ACHN (cell line): ENCODE data around the gene DVL1.
A peak's percentile ranks its signal among the peaks of the same experiment; 100 is the strongest.

Experiments used
- DNase-seq: peaks from one replicate; pipeline ENCODE4 v3.0.0-alpha.2; 2015
- in situ Hi-C: cut with HindIII; loops from 2 replicates; pipeline ENCODE4 v1.10.0; 2017; ENCODE audit warnings: low sequenced_read_pairs, low pct_ligation_motif_present, low pct_unique_long_range_greater_than_20kb

Gene DVL1

DNA sequence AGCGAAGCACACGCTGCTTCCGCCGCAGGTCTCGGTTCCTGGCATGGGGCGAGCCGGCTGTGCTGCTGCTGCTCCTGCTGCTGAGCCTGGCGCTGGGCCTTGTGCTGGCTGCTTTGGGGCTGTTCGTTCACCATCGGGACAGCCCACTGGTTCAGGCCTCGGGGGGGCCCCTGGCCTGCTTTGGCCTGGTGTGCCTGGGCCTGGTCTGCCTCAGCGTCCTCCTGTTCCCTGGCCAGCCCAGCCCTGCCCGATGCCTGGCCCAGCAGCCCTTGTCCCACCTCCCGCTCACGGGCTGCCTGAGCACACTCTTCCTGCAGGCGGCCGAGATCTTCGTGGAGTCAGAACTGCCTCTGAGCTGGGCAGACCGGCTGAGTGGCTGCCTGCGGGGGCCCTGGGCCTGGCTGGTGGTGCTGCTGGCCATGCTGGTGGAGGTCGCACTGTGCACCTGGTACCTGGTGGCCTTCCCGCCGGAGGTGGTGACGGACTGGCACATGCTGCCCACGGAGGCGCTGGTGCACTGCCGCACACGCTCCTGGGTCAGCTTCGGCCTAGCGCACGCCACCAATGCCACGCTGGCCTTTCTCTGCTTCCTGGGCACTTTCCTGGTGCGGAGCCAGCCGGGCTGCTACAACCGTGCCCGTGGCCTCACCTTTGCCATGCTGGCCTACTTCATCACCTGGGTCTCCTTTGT is 15.5 kb downstream of the DVL1 start:
- no peak for DNase-seq
- in situ Hi-C loops = no loop called here

DNA sequence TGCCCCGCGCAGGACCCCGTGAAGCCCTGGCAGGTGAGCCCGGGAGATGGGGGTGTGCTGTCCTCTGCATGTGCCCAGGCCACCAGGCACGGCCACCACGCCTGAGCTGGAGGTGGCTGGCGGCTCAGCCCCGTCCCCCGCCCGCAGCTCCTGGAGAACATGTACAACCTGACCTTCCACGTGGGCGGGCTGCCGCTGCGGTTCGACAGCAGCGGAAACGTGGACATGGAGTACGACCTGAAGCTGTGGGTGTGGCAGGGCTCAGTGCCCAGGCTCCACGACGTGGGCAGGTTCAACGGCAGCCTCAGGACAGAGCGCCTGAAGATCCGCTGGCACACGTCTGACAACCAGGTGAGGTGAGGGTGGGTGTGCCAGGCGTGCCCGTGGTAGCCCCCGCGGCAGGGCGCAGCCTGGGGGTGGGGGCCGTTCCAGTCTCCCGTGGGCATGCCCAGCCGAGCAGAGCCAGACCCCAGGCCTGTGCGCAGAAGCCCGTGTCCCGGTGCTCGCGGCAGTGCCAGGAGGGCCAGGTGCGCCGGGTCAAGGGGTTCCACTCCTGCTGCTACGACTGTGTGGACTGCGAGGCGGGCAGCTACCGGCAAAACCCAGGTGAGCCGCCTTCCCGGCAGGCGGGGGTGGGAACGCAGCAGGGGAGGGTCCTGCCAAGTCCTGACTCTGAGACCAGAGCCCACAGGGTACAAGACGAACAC is 16.3 kb downstream of the DVL1 start:
- in situ Hi-C loops = no loop called here

DNA sequence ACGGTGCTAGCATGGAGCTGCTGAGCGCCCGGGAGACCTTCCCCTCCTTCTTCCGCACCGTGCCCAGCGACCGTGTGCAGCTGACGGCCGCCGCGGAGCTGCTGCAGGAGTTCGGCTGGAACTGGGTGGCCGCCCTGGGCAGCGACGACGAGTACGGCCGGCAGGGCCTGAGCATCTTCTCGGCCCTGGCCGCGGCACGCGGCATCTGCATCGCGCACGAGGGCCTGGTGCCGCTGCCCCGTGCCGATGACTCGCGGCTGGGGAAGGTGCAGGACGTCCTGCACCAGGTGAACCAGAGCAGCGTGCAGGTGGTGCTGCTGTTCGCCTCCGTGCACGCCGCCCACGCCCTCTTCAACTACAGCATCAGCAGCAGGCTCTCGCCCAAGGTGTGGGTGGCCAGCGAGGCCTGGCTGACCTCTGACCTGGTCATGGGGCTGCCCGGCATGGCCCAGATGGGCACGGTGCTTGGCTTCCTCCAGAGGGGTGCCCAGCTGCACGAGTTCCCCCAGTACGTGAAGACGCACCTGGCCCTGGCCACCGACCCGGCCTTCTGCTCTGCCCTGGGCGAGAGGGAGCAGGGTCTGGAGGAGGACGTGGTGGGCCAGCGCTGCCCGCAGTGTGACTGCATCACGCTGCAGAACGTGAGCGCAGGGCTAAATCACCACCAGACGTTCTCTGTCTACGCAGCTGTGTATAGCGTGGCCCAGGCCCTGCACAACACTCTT is 17.0 kb downstream of the DVL1 start:
- in situ Hi-C loops = no loop called here
- DNase-seq = no peak

More for the DNA sequence above, 16.3 kb downstream of the DVL1 start:
- no peak for DNase-seq

DNA sequence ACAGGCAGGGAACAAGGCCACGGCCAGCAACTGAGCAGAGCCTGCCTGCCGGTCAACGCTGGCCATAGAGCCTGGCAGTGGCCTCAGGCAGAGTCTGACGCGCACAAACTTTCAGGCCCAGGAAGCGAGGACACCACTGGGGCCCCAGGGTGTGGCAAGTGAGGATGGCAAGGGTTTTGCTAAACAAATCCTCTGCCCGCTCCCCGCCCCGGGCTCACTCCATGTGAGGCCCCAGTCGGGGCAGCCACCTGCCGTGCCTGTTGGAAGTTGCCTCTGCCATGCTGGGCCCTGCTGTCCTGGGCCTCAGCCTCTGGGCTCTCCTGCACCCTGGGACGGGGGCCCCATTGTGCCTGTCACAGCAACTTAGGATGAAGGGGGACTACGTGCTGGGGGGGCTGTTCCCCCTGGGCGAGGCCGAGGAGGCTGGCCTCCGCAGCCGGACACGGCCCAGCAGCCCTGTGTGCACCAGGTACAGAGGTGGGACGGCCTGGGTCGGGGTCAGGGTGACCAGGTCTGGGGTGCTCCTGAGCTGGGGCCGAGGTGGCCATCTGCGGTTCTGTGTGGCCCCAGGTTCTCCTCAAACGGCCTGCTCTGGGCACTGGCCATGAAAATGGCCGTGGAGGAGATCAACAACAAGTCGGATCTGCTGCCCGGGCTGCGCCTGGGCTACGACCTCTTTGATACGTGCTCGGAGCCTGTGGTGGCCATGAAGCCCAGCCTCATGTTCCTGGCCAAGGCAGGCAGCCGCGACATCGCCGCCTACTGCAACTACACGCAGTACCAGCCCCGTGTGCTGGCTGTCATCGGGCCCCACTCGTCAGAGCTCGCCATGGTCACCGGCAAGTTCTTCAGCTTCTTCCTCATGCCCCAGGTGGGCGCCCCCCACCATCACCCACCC is 17.9 kb downstream of the DVL1 start, which contains the start of gene TAS1R3:
TAS1R3 (plus strand) TSS at position 213 of the 898 bp plus-strand sequence; CDS start at position 279, 66 bp downstream.
- no peak for DNase-seq
- in situ Hi-C loops = no loop called here

DNA sequence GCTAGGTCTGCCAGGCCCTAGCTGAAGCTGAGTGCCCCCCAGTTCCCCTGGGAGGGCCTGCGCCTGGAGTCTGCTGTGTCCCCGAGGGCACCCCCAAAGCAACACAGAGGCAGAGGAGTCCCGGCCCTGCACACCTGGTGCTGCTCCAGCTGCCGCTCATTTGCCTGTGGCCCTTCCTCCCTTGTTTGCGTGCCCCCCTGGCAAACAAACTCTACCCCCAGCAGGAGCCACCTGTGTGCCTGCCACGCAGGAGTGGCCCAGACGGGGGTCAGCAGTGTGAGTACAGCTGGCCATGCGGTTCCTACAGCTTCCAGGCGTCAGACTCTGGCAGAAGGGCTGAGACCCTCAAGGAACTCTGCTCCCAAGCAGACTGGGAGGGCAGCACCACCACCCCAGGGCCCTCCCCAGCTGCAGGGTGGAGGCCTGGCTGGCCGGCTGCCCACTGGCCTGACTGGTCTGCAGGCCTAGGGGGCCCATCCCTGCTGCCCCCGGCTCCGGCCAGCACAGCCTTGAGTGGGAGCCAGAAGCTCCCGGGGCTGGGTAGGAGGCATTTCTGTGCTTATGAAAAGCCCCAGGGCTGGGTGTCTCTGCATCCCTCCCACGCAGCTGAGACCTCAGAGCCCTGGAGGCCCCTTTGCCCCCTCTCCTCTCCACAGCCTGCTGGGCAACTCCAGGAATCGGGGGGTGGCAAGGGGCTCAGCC is 18.7 kb downstream of the DVL1 start:
- in situ Hi-C loops = no loop called here
- DNase-seq = no peak

DNA sequence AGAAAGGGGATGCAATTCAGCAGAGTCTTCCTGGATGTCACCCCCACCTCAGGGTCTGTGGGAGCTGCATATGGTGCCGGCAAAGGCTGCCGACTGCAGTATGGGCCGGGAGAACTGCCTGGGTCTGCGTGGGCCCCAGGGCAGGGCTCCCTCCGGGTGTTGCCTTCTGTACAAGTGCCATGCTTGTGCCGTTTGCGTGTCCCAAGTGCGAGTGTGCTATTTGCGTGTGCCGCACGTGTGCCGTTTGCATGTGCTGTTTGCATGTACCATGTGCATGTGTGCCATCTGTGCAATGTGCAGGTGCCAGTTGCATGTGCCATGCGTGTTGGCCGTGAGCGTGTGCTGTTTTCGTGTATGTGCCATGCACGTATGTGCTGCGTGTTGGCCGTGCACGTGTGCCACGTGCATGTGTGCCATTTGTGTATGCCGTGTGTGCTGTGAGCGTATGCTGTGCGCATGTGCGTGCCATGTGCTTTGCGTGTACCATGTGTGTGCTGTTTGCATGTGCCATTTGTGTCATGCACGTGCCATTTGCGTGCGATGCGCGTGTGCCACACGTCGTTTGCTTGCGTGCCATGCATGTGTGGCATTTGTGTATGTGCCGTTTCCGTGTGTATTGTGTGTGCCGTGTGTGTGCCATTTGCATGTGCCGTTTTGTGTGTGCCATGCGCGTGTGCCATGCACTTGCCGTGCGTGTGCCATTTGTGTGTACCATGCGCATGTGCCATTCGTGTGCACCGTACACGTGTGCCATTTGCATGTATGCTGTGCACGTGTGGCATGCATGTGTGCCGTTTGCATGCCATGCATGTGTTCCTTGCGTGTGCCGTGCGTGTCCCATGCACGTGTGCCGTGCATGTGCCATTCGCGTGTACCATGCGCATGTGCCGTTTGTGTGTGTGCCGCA is 19.7 kb downstream of the DVL1 start:
- in situ Hi-C loops = no loop called here
- DNase-seq = no peak

DNA sequence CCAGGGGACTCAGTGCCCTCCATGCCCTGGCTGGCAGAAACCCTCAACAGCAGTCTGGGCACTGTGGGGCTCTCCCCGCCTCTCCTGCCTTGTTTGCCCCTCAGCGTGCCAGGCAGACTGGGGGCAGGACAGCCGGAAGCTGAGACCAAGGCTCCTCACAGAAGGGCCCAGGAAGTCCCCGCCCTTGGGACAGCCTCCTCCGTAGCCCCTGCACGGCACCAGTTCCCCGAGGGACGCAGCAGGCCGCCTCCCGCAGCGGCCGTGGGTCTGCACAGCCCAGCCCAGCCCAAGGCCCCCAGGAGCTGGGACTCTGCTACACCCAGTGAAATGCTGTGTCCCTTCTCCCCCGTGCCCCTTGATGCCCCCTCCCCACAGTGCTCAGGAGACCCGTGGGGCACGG is 21.0 kb downstream of the DVL1 start:
- in situ Hi-C loops = no loop called here
- no peak for DNase-seq

DNA sequence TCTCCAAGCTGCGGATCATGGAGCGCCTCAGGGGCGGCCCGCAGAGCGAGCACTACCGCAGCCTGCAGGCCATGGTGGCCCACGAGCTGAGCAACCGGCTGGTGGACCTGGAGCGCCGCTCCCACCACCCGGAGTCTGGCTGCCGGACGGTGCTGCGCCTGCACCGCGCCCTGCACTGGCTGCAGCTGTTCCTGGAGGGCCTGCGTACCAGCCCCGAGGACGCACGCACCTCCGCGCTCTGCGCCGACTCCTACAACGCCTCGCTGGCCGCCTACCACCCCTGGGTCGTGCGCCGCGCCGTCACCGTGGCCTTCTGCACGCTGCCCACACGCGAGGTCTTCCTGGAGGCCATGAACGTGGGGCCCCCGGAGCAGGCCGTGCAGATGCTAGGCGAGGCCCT is 21.9 kb downstream of the DVL1 start:
- in situ Hi-C loops = no loop called here
- DNase-seq = no peak

DNA sequence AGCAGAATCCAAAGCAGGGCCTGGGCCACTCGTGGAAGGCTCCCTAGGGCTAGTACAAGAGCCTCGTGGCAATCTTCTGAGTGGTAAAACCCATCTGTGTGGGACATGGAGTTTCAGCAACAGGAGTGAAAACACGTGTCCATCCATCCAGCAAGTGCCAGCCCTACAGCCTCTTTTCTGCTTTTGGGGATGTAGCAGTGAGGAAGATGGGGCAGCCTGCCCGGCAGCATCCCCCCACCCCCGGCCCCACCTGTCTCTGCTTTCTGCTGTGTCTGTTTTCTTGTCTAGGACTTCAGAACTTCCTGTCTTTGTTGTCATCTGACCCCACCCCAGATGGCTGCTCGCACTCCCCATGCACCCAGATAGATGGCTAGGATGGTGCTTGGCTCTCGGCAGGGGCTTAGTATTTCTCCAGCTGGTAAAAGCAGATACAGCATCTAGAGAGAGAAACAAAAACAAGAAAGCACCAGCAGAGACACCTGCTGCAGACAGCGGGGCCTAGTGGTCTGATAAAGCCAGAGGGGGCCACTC is 23.1 kb downstream of the DVL1 start:
- DNase-seq = no peak
- in situ Hi-C loops = no loop called here

DNA sequence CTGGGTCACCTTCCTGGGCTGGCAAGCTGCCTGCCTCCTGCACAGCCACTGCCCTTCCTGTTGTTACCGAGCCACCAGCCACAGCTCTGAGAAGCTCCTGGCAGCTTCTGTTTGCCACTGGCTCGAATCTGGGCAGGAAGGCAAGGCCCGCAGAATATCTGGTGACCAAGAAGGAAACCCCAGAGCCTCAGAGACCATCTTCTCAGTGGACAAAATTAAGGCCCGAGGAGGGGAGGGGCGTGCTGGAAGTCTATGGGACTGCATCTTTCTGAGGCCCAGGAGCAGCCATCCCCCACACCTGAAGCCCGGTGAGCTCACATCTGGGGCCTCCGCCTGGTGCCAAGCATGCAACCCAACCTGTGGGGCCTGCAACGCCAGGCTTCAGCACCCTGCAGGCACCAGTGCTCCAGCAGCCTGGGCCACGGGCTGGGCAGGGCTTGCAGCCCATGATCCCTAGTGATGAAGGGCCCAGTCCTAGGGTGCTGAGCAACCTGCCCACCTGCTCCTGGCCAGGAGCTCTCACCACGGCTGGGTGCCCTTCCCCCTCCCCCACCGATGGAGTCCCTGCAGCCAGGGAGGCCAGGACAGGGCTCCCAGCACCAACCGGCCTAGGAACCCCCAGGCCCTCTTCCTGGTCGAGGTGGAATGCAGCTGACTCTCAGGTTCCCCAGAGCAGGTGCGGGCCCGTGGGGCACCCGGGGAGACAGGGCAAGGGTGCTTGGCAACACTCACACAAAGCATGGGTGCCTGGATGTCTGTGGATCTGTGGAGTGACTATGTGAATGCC is 23.7 kb downstream of the DVL1 start:
- DNase-seq = no peak
- in situ Hi-C loops = no loop called here

DNA sequence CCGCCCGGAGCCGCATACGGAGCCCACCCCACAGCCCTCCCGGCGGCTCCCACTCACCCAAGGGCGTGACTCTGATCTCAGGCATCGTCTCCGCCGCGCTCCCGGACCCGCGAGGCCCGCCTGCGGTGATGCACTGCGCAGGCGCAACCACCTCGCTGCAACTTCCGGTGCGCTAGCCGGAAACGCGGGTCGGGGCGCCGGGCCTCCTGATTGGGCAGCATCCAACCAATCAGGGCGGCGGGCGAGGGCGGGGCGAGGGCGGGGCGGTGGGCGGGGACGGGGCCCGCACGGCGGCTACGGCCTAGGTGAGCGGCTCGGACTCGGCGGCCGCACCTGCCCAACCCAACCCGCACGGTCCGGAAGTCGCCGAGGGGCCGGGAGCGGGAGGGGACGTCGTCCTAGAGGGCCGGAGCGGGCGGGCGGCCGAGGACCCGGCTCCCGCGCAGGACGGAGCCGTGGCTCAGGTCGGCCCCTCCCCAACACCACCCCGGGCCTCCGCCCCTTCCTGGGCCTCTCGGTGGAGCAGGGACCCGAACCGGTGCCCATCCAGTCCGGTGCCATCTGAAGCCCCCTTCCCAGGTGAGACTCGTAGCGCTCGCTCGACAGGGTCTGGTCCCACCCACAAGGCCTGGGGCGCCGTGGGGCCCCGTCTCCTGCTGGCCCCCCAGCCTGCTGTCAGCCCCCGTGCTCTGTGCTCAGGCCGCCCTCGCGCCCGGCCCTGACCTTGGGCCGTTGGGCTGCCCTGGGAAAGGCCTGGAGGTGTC is 24.5 kb downstream of the DVL1 start, which contains the start of the genes CPTP and INTS11:
CPTP (plus strand) TSS at position 279 of the 764 bp plus-strand sequence. CDS start 2,109 bp downstream, outside the sequence.
INTS11 (minus strand) TSS at position 137 of the 764 bp plus-strand sequence; CDS start at position 85, 52 bp downstream.
- peak; percentile 87 for DNase-seq
- in situ Hi-C loops = no loop called here

DNA sequence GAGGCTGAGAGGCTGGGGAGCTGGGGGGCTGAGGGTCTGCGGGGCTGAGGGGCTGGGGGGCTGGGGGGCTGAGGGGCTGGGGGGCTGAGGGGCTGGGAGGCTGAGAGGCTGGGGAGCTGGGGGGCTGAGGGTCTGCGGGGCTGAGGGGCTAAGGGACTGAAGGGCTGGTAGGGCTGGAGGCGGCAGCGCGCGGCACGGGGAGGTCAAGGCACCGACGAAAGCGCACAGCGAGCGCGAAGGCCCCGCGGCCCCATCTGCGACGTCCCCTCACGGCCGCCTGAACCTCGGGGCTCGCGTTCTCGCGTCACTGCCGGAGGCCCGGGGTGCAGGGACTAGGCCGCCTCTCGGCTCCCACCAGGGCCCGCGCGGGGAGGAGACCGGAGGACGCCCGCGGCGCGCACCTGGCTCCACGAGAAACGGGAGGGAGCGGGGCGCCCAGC is 25.1 kb downstream of the DVL1 start:
- in situ Hi-C loops = no loop called here
- DNase-seq = no peak

DNA sequence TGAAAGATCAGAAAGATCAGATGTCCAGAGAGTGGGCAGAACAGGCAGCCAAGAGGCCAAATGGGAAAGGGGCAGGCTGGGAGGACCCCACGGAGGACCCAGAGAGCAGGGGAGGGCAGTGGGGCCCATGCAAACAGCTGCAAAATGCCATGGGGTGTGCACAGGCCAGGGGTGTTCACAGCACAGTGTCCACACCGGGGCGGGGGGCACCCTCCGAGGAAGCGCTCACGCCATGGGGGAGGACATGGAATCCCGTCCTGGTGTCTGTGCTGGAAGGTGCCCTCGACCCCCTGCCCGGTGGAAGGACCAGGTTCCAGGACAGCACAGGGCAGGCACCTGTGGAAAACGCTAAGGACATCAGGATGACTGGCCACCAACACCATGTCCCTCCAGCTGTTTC is 26.3 kb downstream of the DVL1 start:
- DNase-seq = no peak
- in situ Hi-C loops = no loop called here

DNA sequence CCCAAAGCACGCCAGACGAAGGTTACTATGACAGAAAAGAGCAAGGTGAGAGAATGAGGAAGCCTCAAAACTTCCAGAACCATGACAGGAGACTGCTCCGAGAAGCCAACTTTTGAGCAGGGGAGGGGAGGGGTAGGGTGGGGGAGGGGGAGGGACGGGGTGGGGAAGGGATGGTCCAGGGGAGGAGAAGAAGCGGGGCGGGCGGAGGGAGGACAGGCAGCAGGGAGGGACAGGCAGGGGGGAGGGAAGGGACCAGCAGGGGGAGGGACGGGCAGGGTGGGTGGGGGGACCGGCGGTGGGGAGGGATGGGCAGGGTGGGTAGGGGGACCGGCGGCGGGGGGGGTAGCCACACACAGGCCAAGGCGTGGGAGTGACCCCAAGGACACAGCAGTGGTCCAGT is 26.8 kb downstream of the DVL1 start:
- no peak for DNase-seq
- in situ Hi-C loops = no loop called here

DNA sequence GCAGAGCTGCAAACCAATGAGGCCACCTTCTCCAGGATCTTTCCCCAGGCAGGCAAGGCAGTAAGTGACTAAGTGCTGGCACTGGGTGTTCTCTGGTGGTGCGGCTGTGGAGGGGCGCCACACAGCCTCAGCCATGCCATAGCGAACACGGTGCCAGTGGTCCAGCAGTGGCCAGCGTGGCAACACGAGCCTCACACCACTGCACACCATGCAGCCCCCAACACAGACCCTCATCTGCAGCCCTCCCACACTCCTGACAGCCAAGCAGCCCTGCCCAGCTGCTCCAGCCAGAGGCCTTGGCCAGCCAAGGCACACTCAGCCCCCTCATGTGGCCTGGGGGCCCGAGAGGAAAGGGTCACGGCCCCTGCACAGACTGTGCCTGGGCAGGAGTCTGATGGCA is 27.7 kb downstream of the DVL1 start:
- no peak for DNase-seq
- in situ Hi-C loops = no loop called here
